ENCODE measurements around the gene TRIM72. TPM values are rescaled to one million over a fixed set of nuclear protein-coding genes. Genes with fewer than 3 reads are reported as not detected.
A peak's percentile ranks its signal among the peaks of the same experiment; 100 is the strongest.

TRIM72 gene
- total and polyA plus RNA-seq, 9 of the 15 experiments (the other 6 are each of a cell fraction or from before 2014, with no cell fraction given): under 0.01 TPM; not detected in 8

DNA sequence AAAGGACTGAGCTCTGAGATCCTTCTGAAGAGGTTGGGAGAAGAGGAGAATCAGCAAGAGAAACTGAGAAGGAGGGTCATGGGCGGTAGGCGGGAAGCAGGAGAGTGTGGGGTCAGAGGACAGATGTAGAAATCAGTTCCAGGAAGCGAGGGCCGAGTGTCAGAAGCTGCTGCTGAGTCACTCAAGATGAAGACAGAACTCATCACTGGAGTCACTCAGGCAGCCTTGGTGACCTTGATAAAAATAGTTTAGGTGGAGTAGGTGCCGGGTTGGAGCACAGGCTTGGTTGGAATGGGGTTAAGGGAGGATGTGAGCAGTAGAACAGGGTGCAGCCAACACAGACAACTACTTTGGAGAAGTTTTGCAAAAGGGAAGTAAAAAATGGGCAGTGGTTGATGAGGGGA is 39.7 kb downstream of the TRIM72 start (continued):
- TF ChIP-seq, protein P1, sequence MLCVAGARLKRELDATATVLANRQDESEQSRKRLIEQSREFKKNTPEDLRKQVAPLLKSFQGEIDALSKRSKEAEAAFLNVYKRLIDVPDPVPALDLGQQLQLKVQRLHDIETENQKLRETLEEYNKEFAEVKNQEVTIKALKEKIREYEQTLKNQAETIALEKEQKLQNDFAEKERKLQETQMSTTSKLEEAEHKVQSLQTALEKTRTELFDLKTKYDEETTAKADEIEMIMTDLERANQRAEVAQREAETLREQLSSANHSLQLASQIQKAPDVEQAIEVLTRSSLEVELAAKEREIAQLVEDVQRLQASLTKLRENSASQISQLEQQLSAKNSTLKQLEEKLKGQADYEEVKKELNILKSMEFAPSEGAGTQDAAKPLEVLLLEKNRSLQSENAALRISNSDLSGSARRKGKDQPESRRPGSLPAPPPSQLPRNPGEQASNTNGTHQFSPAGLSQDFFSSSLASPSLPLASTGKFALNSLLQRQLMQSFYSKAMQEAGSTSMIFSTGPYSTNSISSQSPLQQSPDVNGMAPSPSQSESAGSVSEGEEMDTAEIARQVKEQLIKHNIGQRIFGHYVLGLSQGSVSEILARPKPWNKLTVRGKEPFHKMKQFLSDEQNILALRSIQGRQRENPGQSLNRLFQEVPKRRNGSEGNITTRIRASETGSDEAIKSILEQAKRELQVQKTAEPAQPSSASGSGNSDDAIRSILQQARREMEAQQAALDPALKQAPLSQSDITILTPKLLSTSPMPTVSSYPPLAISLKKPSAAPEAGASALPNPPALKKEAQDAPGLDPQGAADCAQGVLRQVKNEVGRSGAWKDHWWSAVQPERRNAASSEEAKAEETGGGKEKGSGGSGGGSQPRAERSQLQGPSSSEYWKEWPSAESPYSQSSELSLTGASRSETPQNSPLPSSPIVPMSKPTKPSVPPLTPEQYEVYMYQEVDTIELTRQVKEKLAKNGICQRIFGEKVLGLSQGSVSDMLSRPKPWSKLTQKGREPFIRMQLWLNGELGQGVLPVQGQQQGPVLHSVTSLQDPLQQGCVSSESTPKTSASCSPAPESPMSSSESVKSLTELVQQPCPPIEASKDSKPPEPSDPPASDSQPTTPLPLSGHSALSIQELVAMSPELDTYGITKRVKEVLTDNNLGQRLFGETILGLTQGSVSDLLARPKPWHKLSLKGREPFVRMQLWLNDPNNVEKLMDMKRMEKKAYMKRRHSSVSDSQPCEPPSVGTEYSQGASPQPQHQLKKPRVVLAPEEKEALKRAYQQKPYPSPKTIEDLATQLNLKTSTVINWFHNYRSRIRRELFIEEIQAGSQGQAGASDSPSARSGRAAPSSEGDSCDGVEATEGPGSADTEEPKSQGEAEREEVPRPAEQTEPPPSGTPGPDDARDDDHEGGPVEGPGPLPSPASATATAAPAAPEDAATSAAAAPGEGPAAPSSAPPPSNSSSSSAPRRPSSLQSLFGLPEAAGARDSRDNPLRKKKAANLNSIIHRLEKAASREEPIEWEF (CRISPR knock-in tag; IDR thresholded peaks at IDR 0.05): no peak
- TF ChIP-seq CC2D1A (IDR thresholded peaks at IDR 0.05): no peak; the same call in 1 of the 2 replicates
- no peak for TF ChIP-seq ZNF253 (CRISPR knock-in tag; conservative IDR thresholded peaks at IDR 0.05)
- TF ChIP-seq NUFIP1 (IDR thresholded peaks at IDR 0.05; ENCODE audit: partially characterized antibody): peak; percentile 80
- TF ChIP-seq ZNF316 (IDR thresholded peaks at IDR 0.05): peak; percentile 97
- TF ChIP-seq ZNF444 (CRISPR knock-in tag; IDR thresholded peaks at IDR 0.05): no peak
- TF ChIP-seq NCOA2 (IDR thresholded peaks at IDR 0.05; ENCODE audit: partially characterized antibody in 2 of 2): no peak
- no peak for TF ChIP-seq ZNF239 (CRISPR knock-in tag; IDR thresholded peaks at IDR 0.05)
- TF ChIP-seq, protein P2, sequence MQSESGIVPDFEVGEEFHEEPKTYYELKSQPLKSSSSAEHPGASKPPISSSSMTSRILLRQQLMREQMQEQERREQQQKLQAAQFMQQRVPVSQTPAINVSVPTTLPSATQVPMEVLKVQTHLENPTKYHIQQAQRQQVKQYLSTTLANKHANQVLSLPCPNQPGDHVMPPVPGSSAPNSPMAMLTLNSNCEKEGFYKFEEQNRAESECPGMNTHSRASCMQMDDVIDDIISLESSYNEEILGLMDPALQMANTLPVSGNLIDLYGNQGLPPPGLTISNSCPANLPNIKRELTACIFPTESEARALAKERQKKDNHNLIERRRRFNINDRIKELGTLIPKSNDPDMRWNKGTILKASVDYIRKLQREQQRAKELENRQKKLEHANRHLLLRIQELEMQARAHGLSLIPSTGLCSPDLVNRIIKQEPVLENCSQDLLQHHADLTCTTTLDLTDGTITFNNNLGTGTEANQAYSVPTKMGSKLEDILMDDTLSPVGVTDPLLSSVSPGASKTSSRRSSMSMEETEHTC (IDR thresholded peaks at IDR 0.05): no peak
- TF ChIP-seq, protein P3, sequence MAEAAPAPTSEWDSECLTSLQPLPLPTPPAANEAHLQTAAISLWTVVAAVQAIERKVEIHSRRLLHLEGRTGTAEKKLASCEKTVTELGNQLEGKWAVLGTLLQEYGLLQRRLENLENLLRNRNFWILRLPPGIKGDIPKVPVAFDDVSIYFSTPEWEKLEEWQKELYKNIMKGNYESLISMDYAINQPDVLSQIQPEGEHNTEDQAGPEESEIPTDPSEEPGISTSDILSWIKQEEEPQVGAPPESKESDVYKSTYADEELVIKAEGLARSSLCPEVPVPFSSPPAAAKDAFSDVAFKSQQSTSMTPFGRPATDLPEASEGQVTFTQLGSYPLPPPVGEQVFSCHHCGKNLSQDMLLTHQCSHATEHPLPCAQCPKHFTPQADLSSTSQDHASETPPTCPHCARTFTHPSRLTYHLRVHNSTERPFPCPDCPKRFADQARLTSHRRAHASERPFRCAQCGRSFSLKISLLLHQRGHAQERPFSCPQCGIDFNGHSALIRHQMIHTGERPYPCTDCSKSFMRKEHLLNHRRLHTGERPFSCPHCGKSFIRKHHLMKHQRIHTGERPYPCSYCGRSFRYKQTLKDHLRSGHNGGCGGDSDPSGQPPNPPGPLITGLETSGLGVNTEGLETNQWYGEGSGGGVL (CRISPR knock-in tag; IDR thresholded peaks at IDR 0.05): no peak
- TF ChIP-seq, protein P4, sequence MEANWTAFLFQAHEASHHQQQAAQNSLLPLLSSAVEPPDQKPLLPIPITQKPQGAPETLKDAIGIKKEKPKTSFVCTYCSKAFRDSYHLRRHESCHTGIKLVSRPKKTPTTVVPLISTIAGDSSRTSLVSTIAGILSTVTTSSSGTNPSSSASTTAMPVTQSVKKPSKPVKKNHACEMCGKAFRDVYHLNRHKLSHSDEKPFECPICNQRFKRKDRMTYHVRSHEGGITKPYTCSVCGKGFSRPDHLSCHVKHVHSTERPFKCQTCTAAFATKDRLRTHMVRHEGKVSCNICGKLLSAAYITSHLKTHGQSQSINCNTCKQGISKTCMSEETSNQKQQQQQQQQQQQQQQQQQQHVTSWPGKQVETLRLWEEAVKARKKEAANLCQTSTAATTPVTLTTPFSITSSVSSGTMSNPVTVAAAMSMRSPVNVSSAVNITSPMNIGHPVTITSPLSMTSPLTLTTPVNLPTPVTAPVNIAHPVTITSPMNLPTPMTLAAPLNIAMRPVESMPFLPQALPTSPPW (CRISPR knock-in tag; IDR thresholded peaks at IDR 0.05): no peak; the same call in 1 of the 2 replicates
- no peak for TF ChIP-seq FIP1L1 (IDR thresholded peaks at IDR 0.05; ENCODE audit: low read depth, low read length, poor library complexity, severe bottlenecking)
- no peak for TF ChIP-seq SIN3B (IDR thresholded peaks at IDR 0.05; ENCODE audit: low read depth)
- TF ChIP-seq ARNT (IDR thresholded peaks at IDR 0.05): peak in 1 of 2 experiments; percentile 83; a peak in 1 of 4 replicates
- TF ChIP-seq, protein P5, sequence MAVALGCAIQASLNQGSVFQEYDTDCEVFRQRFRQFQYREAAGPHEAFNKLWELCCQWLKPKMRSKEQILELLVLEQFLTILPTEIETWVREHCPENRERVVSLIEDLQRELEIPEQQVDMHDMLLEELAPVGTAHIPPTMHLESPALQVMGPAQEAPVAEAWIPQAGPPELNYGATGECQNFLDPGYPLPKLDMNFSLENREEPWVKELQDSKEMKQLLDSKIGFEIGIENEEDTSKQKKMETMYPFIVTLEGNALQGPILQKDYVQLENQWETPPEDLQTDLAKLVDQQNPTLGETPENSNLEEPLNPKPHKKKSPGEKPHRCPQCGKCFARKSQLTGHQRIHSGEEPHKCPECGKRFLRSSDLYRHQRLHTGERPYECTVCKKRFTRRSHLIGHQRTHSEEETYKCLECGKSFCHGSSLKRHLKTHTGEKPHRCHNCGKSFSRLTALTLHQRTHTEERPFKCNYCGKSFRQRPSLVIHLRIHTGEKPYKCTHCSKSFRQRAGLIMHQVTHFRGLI (CRISPR knock-in tag; IDR thresholded peaks at IDR 0.05): no peak
- peak; percentile 90 for TF ChIP-seq EHMT2 (IDR thresholded peaks at IDR 0.05)
- no peak for TF ChIP-seq SUPT5H (IDR thresholded peaks at IDR 0.05)

All from K562 (cell line).